GM18873 (cell line): ENCODE measurements around the gene RFX3.

ENCODE experiments used
- ATAC-seq: cut with Tn5 transposase; IDR thresholded peaks from one replicate; pipeline ENCODE4 v1.9.1; 2021; ENCODE audit warnings: mild to moderate bottlenecking, moderate library complexity, moderate number of reproducible peaks; ENCODE audit not compliant: unreplicated experiment, low FRiP score

RFX3 gene

GRCh38 chr9:3243683-3244082 is 282.1 kb downstream of the RFX3 start:
- ATAC-seq = no peak

- ATAC-seq = no peak
Measured at GRCh38 chr9:3241290-3241689, 284.5 kb downstream of the RFX3 start.

GRCh38 chr9:3240656-3241268 is 285.0 kb downstream of the RFX3 start:
- peak; percentile 87 for ATAC-seq

GRCh38 chr9:3239240-3239639 is 286.6 kb downstream of the RFX3 start:
- ATAC-seq = no peak

GRCh38 chr9:3238236-3238635 is 287.6 kb downstream of the RFX3 start:
- no peak for ATAC-seq

GRCh38 chr9:3237121-3237520 is 288.7 kb downstream of the RFX3 start:
- no peak for ATAC-seq

GRCh38 chr9:3235497-3235896 is 290.3 kb downstream of the RFX3 start:
- no peak for ATAC-seq

GRCh38 chr9:3224931-3225330 is 300.9 kb downstream of the RFX3 start:
- ATAC-seq = no peak

- ATAC-seq = no peak
Measured at GRCh38 chr9:3215658-3216057, 310.1 kb downstream of the RFX3 start.

GRCh38 chr9:3214741-3215140 is 311.1 kb downstream of the RFX3 start:
- no peak for ATAC-seq

- ATAC-seq = no peak
Measured at GRCh38 chr9:3205421-3206095, 320.2 kb downstream of the RFX3 start.

- no peak for ATAC-seq
Measured at GRCh38 chr9:3200331-3200774, 325.4 kb downstream of the RFX3 start.

GRCh38 chr9:3193791-3194190 is 332.0 kb downstream of the RFX3 start:
- no peak for ATAC-seq

- ATAC-seq = no peak
Measured at GRCh38 chr9:3191715-3192114, 334.1 kb downstream of the RFX3 start.

- ATAC-seq = no peak
Measured at GRCh38 chr9:3189113-3189861, 336.5 kb downstream of the RFX3 start.

GRCh38 chr9:3186751-3187150 is 339.1 kb downstream of the RFX3 start:
- no peak for ATAC-seq

GRCh38 chr9:3181049-3181953 is 344.5 kb downstream of the RFX3 start:
- ATAC-seq = no peak

GRCh38 chr9:3180696-3181048 is 345.1 kb downstream of the RFX3 start:
- ATAC-seq = no peak

- ATAC-seq = no peak
Measured at GRCh38 chr9:3179711-3180110, 346.1 kb downstream of the RFX3 start.

GRCh38 chr9:3177936-3178335 is 347.9 kb downstream of the RFX3 start:
- no peak for ATAC-seq
